GM18909 (cell line): ENCODE data around the gene HOXD4.

Experiments used
- ATAC-seq: cut with Tn5 transposase; IDR thresholded peaks from one replicate; pipeline ENCODE4 v1.9.1; 2021; ENCODE audit warnings: mild to moderate bottlenecking; ENCODE audit not compliant: unreplicated experiment, poor library complexity

HOXD4 gene

DNA sequence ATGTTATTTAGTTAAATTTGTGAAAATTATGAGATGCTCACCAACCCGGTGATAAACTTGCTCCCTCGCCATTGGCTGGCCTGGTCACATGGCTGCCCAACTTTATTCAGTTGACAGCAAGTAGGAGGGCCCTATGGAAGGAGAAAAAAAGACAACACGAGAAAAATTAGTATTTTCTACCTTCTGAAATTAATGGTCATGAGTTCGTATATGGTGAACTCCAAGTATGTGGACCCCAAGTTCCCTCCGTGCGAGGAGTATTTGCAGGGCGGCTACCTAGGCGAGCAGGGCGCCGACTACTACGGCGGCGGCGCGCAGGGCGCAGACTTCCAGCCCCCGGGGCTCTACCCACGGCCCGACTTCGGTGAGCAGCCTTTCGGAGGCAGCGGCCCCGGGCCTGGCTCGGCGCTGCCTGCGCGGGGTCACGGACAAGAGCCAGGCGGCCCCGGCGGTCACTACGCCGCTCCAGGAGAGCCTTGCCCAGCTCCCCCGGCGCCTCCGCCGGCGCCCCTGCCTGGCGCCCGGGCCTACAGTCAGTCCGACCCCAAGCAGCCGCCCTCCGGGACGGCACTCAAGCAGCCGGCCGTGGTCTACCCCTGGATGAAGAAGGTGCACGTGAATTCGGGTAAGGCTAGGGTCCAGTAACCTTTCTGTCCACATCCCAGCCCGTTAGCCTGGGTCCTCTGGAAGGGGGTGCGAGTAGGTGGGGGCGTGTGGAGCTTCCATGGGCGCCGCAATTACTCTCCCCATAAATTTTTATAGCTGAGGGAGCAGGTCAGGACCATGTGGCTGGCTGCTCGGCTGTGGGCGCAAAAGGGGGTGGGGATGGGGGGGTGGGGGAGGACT, at the start of gene HOXD4:
TSS of gene HOXD4 (plus strand) at position 109 of the 846 bp plus-strand sequence. CDS start at position 193, 84 bp downstream.
- ATAC-seq = no peak

DNA sequence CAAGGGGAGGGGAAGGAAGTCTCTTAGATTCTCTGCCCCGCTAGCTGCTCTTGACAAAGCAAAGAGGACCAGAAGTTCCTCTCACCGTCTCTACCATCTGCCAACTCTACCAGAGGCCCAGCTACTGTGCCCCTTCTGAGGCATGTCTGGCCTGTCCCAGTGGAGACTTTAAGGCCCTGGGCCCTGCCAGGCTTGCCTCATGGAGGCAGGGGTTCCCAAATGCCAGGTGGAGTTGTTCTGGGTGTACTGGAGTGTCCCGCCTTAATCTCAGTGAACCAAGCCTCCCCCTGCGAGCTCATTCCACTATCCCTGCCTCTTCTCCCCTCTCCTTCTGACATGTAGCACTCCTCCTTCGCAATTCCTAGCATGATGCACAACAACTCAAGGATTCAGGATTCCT, 49.5 kb upstream of the HOXD4 start:
- ATAC-seq = no peak

DNA sequence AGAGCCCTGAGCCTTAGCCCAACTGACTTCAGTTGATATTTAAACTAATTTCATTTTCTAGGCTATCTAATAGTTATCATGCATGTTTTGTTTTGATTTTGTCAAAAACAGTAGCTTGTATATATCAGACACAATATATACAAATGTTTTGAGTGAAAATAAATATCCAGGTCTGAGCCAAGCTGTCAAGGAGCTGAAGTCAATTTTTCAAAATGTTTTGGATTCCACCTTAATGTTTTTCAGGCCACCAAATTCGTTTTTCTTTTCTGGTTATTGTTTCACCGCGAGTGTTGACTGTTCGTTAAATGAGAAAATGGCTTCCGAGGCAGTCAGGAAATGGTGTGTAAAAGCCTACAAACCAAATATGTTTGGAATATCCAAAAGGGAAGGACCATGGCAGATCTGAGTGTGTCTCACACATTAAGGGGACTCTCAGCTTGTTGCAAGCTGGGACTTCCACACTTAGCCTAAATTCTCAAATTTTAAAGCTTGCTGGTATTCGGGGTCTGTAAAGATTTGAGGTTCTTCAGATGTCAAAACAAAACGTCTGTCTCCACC, 49.0 kb upstream of the HOXD4 start:
- ATAC-seq = no peak

DNA sequence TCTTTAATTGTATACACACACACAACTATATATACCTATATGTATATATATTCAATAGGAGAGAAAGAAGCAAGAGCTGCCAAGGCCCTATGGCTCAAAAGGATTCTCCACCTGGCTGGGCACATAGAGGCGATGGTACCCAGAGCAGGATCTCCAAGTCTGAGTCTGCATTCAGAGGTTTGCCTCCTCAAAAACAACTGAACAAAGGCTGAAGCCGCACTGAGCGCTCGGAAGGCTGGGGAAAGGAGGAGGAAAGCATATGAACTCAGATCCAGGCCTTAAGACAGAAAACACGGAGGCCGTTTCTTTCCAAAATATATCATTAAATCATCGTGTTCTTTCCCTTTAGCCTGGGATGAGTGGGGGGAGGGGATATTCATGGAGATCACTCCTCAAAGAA, 48.2 kb upstream of the HOXD4 start:
- ATAC-seq = no peak

DNA sequence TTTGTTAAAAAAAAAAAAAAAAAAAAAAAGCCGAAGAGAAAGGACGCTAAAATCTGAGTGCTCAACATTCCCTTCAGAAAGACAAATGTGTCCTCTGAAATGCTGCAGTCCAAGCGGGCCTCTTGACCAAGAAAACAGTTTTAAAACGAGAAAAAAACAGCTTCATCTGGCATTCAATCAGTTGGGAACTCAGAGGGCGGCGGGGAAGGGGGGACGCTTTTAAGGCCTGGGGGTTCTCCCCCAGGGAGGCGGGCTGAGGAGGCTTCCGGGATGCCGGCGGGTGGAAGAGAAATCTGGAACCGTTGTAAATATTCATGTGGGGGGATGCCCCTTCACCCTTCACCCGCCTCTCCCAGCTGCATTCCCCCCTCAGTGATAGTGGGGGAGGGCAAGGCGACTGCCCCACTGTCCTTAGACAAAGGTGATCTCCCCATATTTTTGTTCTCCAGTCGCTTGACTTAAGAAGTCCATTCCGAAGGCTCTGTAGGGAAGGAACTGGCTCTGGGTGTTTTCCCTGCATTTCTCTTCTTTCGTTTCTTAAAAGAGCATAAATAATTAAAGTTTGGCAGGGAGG, 47.5 kb upstream of the HOXD4 start:
- no peak for ATAC-seq

DNA sequence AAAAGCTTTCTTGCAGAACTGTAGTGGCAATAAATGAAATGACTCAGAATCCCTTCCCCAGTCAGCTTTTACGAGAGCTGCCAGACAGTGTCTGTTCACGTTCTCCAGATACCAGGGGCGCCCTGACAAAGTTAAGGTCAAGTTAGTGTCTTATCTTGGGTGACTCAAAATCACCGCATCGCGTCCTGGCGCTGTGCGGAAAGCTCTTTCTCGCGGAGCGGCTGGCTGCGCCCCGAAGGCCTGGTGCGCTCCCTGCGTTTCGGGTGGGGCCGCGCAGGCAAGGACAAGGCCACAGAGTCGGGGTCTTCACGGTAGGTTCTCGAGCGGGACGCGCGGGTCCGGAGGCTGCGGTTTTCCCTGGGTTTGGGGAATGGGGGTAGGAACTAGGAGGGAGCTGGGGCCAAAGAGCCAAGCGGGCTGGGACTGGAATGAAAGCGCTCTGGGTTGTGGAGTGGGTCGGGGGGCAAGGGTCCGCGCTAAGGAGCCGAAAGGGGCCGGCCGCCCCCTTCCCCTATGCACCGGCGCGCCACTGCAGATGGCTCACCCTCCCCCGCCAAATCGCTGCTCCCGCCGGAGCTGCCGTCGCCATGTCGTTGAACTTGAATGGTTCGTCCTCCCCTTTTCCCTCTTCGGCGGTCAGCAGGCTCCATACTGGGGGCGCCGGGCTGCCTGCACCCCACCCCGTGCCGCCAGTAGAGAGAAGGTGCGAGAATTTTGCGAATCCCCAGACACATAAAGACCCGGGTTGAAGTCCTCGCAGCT, 46.9 kb upstream of the HOXD4 start:
- no peak for ATAC-seq

DNA sequence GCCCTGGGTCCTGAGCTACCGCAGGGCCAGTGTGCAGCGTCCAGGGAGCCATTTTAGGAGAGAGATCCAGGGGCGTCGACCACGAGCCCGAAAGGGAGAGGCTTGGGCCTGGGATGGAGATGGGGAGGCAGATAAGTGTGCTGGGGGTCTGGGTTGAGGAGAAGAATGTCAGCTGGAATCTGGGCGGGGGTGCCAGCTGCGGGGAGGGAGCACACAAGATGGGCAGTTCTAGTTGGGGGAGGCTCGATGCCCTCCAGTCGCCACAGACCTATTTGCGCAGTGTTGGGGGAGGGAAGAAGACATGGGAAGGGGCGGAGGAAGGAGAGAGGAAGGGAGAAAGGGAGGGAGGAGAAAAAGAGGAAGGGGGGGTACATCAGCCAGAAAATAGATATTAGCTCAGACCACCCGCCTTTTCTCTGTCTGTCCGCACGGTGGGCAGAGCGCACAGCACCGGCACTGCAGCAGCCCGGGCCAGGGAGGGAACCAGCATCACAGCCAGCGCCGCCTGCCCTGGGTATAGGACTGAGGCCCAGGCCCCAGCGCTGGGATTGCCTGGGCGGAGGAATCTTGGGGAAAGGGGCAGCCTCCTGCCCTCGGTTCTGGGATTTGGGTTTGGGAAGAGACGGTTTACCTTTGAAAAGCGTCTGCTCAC, 46.1 kb upstream of the HOXD4 start:
- no peak for ATAC-seq

DNA sequence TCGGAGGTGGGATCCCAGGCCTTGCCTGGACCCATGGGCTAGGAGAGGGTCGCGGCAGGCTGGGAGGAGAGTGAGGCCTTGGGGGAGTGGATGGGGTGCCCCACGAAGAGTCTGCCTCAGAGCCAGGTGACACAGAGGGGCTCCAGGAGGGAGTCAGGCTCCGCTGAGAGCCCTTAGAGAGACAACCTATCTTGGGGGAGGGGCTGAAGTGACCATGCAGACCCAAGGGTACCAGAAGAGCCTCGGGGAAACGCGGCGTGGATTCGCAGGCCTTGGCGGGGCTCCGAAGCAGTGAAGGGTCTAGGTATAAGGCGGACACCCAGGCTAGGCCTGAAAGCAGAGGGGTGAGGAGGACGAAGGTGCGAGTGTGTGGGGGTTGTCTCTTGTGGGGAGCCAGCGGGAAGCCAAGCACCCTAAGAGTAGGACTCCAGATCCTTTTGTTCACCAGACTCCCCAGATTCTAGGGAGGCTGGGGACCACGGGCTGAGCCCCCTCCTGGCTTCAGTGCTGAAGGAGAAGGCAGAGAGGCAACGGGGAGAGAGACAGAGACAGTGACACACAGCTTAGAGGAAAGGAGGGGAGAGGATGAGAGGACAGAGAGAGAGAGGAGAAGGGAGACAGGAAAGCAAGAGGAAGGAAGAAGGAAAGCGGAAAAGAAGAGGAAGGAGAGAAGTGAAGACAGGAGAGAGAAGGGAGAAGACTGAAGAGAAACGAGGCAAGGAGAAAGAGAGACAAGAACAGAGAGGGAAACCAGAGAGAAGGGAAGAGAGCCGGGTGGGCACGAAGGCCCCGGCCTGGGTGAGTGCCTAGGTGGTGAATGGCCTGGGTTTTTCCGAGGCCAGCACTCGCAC, 45.4 kb upstream of the HOXD4 start:
- no peak for ATAC-seq

DNA sequence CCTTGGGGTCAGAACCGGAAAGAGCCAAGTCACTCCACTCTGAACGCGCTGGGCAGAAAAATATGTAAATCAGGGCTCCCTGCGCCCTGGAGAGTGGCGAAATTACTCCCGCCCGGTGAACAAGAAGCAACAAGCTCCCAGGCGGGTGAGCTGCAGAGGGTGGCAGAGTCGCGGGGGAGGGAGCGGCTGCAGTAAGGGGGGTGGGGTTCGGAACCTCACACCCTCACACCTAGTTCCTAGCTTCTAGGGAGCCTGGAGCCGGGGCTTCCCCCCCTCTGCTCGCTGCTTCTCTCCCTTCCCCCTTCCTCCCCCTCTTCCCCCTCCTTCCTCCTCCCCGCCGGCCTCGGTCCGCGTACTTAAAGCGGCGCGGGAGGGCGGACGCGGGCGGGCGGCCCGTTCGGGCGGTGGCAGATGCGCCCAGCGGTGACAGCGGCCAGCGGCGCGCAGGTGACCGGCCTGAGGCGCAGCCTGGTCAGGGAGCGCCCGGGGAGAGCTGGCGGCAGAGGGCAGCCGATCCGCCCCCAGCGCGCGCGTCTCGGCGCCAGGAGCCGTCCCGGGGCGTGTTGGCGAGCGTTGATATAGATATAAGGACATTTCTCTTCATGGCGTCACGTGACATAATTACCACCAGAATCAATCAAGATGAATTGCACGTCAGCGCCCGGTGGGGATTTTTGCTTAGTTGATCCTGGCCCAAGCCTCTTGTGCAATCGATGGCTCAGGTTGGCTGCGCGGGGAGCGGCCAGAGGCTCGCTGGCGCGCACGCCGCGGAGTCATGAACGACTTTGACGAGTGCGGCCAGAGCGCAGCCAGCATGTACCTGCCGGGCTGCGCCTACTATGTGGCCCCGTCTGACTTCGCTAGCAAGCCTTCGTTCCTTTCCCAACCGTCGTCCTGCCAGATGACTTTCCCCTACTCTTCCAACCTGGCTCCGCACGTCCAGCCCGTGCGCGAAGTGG, 44.5 kb upstream of the HOXD4 start, which contains the start of gene HOXD11:
TSS of gene HOXD11 (plus strand) at position 700 of the 959 bp plus-strand sequence. CDS start at position 776, 76 bp downstream.
- no peak for ATAC-seq

DNA sequence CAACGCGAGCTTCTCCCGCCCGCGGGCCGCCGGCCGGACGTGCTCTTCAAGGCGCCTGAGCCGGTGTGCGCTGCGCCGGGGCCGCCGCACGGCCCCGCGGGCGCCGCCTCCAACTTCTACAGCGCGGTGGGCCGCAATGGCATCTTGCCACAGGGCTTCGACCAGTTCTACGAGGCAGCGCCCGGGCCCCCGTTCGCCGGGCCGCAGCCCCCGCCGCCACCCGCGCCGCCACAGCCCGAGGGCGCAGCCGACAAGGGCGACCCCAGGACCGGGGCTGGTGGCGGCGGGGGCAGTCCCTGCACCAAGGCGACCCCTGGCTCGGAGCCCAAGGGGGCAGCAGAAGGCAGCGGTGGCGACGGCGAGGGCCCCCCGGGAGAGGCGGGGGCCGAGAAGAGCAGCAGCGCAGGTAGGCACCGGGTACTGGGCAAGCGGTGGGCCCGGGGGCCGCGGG, 43.6 kb upstream of the HOXD4 start:
- ATAC-seq = no peak

DNA sequence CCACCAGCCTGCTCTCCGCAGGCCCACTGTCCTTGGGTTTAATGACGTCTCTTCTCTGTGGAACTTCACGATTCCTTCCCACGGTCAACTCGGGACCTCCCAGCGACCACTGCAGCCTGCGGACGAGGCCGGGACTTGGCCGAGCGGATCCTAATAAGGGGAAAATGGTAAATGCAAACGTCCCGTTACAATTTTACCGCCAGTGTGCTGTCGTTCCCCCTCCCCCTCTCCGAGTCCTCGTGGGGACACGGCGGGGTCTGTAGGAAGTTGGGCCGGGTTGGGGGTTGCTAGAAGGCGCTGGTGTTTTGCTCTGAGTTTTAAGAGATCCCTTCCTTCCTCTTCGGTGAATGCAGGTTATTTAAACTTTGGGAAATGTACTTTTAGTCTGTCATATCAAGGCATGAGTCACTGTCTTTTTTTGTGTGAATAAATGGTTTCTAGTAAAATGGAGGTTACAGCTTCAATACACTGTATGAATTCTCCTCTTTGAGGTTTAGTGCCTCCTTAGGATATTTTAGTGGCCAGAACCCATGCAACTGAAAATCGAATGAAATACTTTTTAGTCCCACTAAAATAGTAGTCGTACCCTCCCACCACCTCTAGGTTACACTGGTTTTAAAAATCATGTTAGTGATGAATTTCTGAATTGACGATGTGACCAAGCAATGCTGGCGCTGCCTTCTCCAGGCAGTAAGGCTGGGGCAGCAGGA, 42.0 kb upstream of the HOXD4 start:
- no peak for ATAC-seq

DNA sequence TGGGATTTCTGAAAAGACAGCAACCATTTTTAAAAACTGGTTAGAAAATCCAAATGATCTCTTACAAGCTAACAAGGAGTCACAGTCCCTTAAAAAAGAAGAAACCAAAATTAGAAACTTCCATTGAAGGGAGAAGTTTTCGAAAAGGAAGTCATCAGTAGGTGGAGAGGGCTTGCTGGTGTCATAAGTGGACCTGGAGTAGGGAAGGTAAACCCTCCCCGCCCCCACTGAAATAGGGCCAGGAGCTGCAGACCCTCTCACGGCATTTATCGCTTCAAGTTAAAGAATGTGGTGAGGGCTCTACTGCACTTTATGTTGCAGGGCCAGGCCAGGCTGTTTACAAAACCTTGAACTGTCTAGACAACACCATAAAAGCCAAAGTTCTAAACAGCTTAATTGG, 41.4 kb upstream of the HOXD4 start:
- ATAC-seq = no peak

DNA sequence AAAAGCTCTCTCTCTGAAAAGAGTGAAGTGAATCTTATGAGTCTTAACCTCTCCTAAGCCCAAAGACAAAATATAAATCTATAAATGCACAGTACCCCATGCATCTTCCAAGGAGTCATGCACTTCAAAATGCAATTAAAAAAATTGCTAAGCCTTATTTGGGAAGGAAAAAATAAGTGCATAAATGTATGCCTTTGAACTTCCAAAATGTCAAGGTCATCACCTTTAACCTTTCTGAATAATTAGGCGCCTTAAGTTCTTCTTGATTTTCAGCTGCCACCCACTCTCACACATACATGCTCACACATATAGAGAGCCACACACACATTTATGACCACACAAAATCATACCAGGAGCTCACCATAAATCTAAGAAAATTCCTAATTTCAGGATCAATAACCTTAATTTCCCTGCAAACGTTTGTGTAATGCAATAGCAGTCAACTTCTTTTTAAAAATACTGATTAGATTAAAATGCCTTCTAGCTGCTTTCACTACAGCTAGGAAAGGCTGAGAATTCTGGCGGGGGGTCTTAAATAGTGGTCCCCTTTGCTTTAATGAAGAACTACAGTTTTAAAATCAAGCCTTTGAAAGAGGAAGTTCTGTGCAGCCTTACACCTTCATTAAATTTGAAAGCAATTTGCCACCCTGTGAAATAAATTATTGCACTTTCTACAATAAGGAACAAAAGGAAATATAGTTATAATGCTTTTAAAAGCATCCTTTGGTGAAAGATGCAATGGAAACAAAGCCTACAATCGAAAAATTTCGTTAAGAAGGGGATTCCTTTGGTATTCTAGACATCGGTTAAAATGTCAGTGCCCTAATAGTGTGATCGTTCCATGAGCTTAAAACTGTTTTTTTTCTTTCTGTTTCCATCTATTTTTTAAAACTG, 40.7 kb upstream of the HOXD4 start:
- no peak for ATAC-seq

DNA sequence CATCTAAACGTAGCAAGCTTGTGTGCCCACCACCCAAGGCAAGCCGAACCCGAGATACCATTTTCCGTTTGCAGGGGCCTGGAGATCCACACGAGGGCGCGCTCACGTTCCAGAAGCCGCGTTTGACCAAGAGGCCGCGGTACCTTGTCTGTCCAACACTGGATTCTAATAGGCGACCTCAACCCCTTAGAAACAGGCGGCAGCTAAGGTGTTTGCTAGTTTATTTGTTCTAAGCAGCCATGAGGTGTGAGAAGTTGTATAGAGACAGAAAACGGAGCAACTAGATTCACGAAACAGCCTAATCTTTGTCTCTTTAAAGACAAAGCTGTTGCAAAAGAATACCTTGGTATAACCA, 40.1 kb upstream of the HOXD4 start:
- ATAC-seq = no peak

DNA sequence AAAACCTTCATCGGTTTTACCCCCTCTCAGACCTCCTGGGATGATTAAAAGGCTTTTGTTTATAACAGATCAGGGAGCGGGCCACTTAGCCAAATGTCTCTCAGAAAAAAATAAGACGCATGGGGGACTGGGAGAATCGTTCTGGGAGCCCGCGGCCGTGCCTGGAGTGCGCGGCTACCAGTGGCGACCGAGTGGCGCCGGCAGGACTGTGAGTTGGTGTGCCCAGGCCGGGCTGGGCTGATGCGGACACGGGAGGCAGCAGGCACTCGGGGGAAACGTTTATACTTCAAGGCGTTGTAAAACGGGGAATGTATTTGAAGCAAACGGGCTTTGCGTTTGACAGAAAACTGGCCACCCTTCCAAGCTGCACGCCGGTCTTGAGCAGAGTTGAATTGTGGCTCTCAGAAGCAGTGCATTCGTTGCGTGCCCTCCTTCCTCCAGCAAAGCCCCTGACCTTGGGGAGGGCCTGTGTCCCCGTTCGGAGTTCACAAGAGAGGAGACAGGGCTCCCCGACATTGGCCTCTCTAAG, 39.4 kb upstream of the HOXD4 start:
- ATAC-seq = no peak
